Testis (tissue), 3 donors: ENCODE measurements around the gene FHIT. TPM values are rescaled to one million over a fixed set of nuclear protein-coding genes. Genes with fewer than 3 reads are reported as not detected.

Source experiments
- DNase-seq: peaks from one replicate; pipeline ENCODE4 v3.0.0-alpha.2; 2019
- H3K27ac ChIP-seq, 2 donors: fragments of 200-600 bp; sonication (generic); one replicate each; pipeline ENCODE4 v1.5.1; 2019
- H3K27me3 ChIP-seq: fragments of 200-600 bp; sonication (generic); one replicate; pipeline ENCODE4 v1.5.1; 2019
- H3K36me3 ChIP-seq: fragments of 200-600 bp; sonication (generic); one replicate; pipeline ENCODE4 v1.5.1; 2017; ENCODE audit warnings: low read depth; ENCODE audit errors: missing control alignments
- H3K4me1 ChIP-seq: fragments of 200-600 bp; sonication (generic); one replicate; pipeline ENCODE4 v1.5.1; 2019
- H3K4me3 ChIP-seq, 2 donors: fragments of 200-600 bp; sonication (generic); one replicate each; pipeline ENCODE4 v1.5.1; 2017 to 2019
- H3K9me3 ChIP-seq: fragments of 200-600 bp; sonication (generic); one replicate; pipeline ENCODE4 v1.5.1; 2017
- POLR2A ChIP-seq: fragments of 450-650 bp; IDR thresholded peaks from one replicate; pipeline ENCODE4 v1.6.1; 2017; ENCODE audit warnings: antibody characterized with exemption, mild to moderate bottlenecking, moderate library complexity
- WGBS, 2 donors: methylation state at CpG; one replicate each; pipeline ENCODE4 v1.1.5; 2018; 5-methylcytosine and 5-hydroxymethylcytosine counted together
- intact Hi-C: fragments of 100-400 bp; cut with DNase I; formaldehyde crosslinking; loops from one replicate; pipeline ENCODE4 v1.15.1; 2023; ENCODE audit warnings: low total_unique reads
- polyA plus RNA-seq: library from polyadenylated mRNA; stranded (reverse); fragments of 350-450 nt; fragmentation: Illumina TruSeq; extraction: RNeasy Lipid Tissue Mini Kit (QIAGEN cat#74804); gene quantifications from one replicate; pipeline ENCODE4 v1.2.3, GENCODE V29; 2014; ENCODE audit warnings: low read depth, low replicate concordance; ENCODE audit not compliant: insufficient read depth
- total RNA-seq, 2 donors: library from RNA; depleted of rRNA; stranded (reverse); fragments of >200 nt; gene quantifications; one replicate each; pipeline ENCODE4 v1.2.3, GENCODE V29; 2016
- TF ChIP-seq, protein P1 (sequence below), 3 experiments: fragments of 450-650 bp in 2 of 3; fragments of 200-600 bp in 1 of 3; sonication (generic) in 1 of 3; IDR thresholded peaks; one replicate each; pipeline ENCODE4 v1.5.1; 2016 to 2019; ENCODE audit warnings: antibody characterized with exemption in 3 of 3, mild to moderate bottlenecking in 2 of 3, moderate library complexity in 1 of 3

FHIT gene
- total and polyA plus RNA-seq, 3 donors from 2014 or later, result 10.1 to 29.6 (median 15.5) TPM

- TF ChIP-seq POLR2A, result no peak
- Histone ChIP-seq H3K9me3 (no peaks in the 10 kb centered on the region), H3K4me3 (no peak overlapping the region), H3K27ac (no peak overlapping the region), H3K27me3 (no peaks in the 10 kb centered on the region), H3K36me3 (no peaks in the 10 kb centered on the region), H3K4me1 (no peaks in the 10 kb centered on the region)
- intact Hi-C loops, result no loop called here
- 88 to 92% methylated on average over 3 of the region's 3 CpGs for WGBS, 2 donors
- no peak for DNase-seq
Observed at GRCh38 chr3:60935709-60936108, 315.5 kb downstream of the FHIT start.

GRCh38 chr3:60933824-60934223, 317.4 kb downstream of the FHIT start:
- intact Hi-C loops, result no loop called here

DNA sequence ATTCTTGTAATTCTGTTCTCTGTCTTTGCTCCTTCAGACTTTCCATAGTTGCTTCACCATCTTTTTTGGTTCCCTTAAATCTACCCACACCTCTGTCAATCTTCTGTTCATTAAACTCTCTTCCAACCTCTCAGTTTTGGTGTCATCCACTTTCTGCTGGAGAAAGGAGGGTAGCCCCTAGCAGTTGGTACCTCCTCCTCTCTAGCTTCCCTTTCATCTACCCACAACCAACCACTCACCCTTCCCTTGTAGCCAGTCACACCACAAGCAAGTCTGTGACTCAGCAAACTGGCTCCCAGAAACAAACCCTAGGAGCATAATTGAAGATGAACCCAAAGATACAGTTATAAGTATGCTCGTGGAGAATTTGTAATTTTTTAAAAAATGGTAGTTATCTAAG, 318.6 kb downstream of the FHIT start:
- WGBS, 2 donors, result 90 to 95% methylated on average over 1 of the region's 1 CpG
- no peaks in the 10 kb centered on the region for H3K36me3 ChIP-seq
- H3K4me3 ChIP-seq, result no peak overlapping the region
- no peaks in the 10 kb centered on the region for H3K4me1 ChIP-seq
- H3K27me3 ChIP-seq, result no peaks in the 10 kb centered on the region
- DNase-seq, result no peak
- H3K27ac ChIP-seq, result no peak overlapping the region
- TF ChIP-seq, protein P1, sequence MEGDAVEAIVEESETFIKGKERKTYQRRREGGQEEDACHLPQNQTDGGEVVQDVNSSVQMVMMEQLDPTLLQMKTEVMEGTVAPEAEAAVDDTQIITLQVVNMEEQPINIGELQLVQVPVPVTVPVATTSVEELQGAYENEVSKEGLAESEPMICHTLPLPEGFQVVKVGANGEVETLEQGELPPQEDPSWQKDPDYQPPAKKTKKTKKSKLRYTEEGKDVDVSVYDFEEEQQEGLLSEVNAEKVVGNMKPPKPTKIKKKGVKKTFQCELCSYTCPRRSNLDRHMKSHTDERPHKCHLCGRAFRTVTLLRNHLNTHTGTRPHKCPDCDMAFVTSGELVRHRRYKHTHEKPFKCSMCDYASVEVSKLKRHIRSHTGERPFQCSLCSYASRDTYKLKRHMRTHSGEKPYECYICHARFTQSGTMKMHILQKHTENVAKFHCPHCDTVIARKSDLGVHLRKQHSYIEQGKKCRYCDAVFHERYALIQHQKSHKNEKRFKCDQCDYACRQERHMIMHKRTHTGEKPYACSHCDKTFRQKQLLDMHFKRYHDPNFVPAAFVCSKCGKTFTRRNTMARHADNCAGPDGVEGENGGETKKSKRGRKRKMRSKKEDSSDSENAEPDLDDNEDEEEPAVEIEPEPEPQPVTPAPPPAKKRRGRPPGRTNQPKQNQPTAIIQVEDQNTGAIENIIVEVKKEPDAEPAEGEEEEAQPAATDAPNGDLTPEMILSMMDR (IDR thresholded peaks at IDR 0.05), result no peak
- no peak for TF ChIP-seq POLR2A
- H3K9me3 ChIP-seq, result no peaks in the 10 kb centered on the region
- intact Hi-C loops, result no loop called here

More at GRCh38 chr3:60933824-60934223, 317.4 kb downstream of the FHIT start:
- no peak overlapping the region for H3K27ac ChIP-seq
- no peaks in the 10 kb centered on the region for H3K36me3 ChIP-seq
- no peak overlapping the region for H3K4me3 ChIP-seq
- no peaks in the 10 kb centered on the region for H3K9me3 ChIP-seq
- DNase-seq, result no peak
- TF ChIP-seq POLR2A, result no peak
- TF ChIP-seq, protein P1 (IDR thresholded peaks at IDR 0.05), result no peak
- 88% methylated on average over 2 of the region's 2 CpGs for WGBS, 2 donors
- H3K27me3 ChIP-seq, result no peaks in the 10 kb centered on the region
- no peaks in the 10 kb centered on the region for H3K4me1 ChIP-seq

DNA sequence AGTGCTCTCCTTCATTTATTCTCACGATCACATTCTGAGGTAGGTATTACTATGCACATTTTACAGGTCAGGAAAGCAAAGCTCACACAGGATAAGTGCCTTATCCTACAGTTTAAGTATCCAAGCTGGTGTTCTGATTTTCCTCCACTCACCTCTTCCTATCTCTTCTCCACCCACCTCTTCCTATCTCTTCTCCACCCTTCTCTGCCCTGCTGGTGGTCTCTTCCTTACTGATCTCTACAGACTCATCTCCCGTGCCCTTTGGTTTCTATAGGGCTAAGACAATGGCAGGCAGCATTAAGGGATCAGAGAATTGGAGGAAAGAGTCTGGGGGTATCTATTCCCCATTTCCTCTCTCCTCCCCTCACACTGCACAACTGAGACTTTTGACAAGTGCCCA, 319.1 kb downstream of the FHIT start:
- no peaks in the 10 kb centered on the region for H3K27me3 ChIP-seq
- intact Hi-C loops, result no loop called here

DNA sequence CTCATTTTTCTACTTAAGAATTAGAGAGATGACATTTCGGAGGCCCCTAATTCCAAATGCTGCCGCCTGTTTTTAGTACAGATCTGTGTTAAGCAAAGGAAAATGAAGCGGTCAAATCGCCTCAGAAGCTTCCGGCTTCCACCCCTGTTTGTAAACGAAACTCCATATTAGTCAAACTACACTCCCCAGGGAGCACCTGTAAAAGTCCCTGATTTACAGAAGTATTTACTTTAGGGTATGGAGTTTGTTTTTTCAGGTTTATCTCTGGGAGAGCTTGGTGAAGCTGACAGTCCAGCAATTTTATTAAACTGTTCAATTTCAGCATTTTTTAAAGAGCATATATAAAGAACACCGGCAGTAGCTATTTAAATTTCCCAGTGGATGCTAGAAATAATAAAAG, 319.8 kb downstream of the FHIT start:
- no peak overlapping the region for H3K4me3 ChIP-seq
- H3K36me3 ChIP-seq, result no peaks in the 10 kb centered on the region
- TF ChIP-seq, protein P1 (IDR thresholded peaks at IDR 0.05), result no peak
- no peak for TF ChIP-seq POLR2A
- WGBS, 2 donors, result 88 to 89% methylated on average over 7 of the region's 7 CpGs
- H3K9me3 ChIP-seq, result no peaks in the 10 kb centered on the region
- no peaks in the 10 kb centered on the region for H3K4me1 ChIP-seq
- H3K27ac ChIP-seq, result no peak overlapping the region
- intact Hi-C loops, result no loop called here
- no peaks in the 10 kb centered on the region for H3K27me3 ChIP-seq
- no peak for DNase-seq

More for the DNA sequence above, 319.1 kb downstream of the FHIT start:
- DNase-seq, result no peak
- Histone ChIP-seq H3K27ac (no peak overlapping the region), H3K4me1 (no peaks in the 10 kb centered on the region), H3K9me3 (no peaks in the 10 kb centered on the region), H3K4me3 (no peak overlapping the region), H3K36me3 (no peaks in the 10 kb centered on the region)
- 89 to 90% methylated on average over 2 of the region's 2 CpGs for WGBS, 2 donors
- TF ChIP-seq, protein P1 (IDR thresholded peaks at IDR 0.05), result no peak
- no peak for TF ChIP-seq POLR2A
